ENCODE measurements around the gene CFAP97D2. TPM values are rescaled to one million over a fixed set of nuclear protein-coding genes. Genes with fewer than 3 reads are reported as not detected.
A peak's percentile ranks its signal among the peaks of the same experiment; 100 is the strongest.
"Not testable (repeated sequence)": the region's sequence is repeated elsewhere in the genome, so short reads cannot be mapped to it uniquely, and the experiment has no call there.

Gene CFAP97D2
- total RNA-seq, 1 donor from 2014 or later: not detected

DNA sequence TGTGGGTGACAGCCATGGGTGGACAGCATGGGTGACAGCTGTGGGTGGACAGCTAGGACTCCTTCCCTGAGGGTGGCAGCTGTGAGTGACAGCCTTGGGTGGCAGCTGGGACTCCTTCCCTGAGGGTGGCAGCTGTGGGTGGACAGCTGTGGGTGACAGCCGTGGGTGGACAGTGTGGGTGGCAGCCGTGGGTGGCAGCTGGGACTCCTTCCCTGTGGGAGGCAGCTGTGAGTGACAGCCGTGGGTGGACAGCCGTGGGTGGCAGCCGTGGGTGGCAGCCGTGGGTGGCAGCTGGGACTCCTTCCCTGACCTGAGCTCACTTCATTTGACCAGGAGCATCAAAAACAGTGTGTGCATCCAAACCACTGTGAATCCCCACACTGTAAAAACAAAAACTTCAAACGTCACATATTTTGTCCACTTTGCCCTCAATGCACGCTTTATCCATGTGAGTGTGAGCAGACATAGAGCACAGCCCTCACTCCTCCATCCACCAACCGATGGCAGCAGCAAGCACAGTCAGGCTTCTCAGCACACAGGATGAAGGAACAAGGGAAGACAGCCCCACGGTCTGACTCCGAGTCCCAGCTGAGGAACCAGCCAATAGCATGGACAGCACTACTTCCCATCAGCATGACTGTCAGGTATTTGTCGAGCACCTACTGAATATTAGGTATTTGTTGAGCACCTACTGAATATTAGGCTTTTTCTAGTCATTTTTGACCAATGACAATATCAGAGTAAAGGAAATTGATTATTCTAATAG lies 1.6 kb upstream of the CFAP97D2 start:
- TF ChIP-seq, protein P1, sequence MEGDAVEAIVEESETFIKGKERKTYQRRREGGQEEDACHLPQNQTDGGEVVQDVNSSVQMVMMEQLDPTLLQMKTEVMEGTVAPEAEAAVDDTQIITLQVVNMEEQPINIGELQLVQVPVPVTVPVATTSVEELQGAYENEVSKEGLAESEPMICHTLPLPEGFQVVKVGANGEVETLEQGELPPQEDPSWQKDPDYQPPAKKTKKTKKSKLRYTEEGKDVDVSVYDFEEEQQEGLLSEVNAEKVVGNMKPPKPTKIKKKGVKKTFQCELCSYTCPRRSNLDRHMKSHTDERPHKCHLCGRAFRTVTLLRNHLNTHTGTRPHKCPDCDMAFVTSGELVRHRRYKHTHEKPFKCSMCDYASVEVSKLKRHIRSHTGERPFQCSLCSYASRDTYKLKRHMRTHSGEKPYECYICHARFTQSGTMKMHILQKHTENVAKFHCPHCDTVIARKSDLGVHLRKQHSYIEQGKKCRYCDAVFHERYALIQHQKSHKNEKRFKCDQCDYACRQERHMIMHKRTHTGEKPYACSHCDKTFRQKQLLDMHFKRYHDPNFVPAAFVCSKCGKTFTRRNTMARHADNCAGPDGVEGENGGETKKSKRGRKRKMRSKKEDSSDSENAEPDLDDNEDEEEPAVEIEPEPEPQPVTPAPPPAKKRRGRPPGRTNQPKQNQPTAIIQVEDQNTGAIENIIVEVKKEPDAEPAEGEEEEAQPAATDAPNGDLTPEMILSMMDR (IDR thresholded peaks at IDR 0.05; ENCODE audit: insufficient read depth, low read length, poor library complexity, severe bottlenecking): no peak
- DNase-seq (ENCODE audit: low read depth): no peak
- Histone ChIP-seq H3K27me3 (ENCODE audit: control insufficient read depth, insufficient read depth, low read length) (peaks cover 10% of the 10 kb centered on the region), H3K36me3 (ENCODE audit: control insufficient read depth, insufficient read depth, low read length) (no peaks in the 10 kb centered on the region), H3K4me3 (ENCODE audit: low read depth, low read length) (no peak overlapping the region)

DNA sequence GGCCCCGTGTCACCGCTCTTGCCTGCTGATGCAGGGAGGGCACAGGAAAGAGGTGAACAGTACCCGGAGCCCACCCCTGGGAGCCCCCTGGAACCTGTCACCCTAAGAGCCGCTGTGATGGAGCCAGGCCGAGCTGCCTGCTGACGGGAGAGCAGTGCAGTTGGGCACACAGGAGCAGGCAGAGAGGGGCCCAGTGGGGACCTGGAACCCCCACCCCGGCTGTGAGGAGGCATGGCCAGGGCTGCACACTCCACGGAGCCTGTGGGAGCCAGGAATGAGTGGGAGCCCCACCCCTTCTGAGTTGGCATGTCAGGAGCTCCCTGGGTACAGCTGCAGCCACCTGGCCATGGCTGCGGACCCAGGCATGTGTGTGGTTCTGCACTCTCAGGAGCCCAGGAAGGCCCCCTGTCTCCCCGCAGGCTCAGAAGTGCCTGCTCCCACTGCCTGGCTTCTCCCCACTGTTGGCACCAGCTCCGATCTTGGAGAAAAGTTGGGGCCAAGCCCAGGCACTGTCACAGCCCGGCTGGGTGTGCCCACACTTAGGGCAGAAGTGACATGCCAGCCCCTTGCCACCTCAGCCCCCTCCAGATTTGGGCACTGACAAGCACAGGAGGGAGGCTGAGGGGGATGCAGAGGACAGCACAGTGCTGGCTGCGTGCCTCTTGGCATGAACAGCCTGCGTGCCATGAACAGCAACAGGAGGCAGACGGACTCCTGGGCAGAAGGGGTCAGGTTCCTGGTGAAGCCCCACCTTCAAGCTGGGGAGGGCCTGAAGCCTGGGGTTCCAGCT lies 6.3 kb downstream of the CFAP97D2 start:
- no peak overlapping the region for H3K4me3 ChIP-seq (ENCODE audit: low read depth, low read length)
- TF ChIP-seq, protein P1 (IDR thresholded peaks at IDR 0.05; ENCODE audit: insufficient read depth, low read length, poor library complexity, severe bottlenecking): no peak

DNA sequence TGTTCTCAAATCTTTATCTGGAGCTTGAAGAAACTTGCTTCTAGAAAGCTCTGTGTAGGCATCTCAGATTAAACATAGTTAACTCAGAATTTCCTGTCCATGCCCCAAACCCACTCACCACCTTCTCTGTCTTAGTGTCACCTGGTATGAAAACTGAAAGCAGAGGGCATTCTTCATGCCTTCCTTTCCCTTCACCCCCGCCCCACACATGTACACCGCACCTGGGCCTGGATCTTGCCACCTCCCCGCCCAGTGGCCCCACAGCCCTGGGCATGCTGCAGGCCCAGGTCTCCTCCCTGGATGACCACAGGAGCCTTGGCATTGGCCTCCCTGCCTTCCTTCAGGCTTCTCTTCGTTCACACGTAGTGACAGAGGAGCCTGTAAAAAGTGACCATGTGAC lies 15.8 kb downstream of the CFAP97D2 start:
- no peak overlapping the region for H3K4me3 ChIP-seq (ENCODE audit: low read depth, low read length)
- H3K36me3 ChIP-seq (ENCODE audit: control insufficient read depth, insufficient read depth, low read length): no peaks in the 10 kb centered on the region
- no peak for DNase-seq (ENCODE audit: low read depth)
- TF ChIP-seq, protein P1 (IDR thresholded peaks at IDR 0.05; ENCODE audit: insufficient read depth, low read length, poor library complexity, severe bottlenecking): no peak
- peaks cover 21% of the 10 kb centered on the region for H3K27me3 ChIP-seq (ENCODE audit: control insufficient read depth, insufficient read depth, low read length)

More for the DNA sequence above, 6.3 kb downstream of the CFAP97D2 start:
- H3K27me3 ChIP-seq (ENCODE audit: control insufficient read depth, insufficient read depth, low read length): peaks cover 3% of the 10 kb centered on the region
- no peaks in the 10 kb centered on the region for H3K36me3 ChIP-seq (ENCODE audit: control insufficient read depth, insufficient read depth, low read length)
- DNase-seq (ENCODE audit: low read depth): no peak

DNA sequence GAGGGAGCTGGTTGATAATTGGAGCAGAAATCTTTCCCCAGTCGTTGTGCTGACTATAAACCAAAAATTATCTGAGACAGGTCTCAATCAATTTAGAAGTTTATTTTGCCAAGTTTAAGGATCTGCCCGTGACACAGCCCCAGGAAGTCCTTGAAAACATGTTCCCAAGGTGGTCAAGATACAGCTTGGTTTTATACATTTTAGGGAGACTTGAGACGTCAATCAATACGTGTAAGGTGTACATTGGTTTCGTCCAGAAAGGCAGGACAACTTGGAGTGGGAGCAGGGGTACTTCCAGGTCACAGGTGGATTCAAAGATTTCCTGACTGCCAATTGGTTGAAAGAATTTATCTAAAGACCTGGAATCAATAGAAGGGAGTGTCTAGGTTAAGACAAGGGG lies 17.6 kb downstream of the CFAP97D2 start:
- Histone ChIP-seq H3K27me3 (ENCODE audit: control insufficient read depth, insufficient read depth, low read length) (peaks cover 32% of the 10 kb centered on the region), H3K36me3 (ENCODE audit: control insufficient read depth, insufficient read depth, low read length) (no peaks in the 10 kb centered on the region), H3K4me3 (ENCODE audit: low read depth, low read length) (no peak overlapping the region)
- TF ChIP-seq, protein P1 (IDR thresholded peaks at IDR 0.05; ENCODE audit: insufficient read depth, low read length, poor library complexity, severe bottlenecking): no peak
- DNase-seq (ENCODE audit: low read depth): no peak

DNA sequence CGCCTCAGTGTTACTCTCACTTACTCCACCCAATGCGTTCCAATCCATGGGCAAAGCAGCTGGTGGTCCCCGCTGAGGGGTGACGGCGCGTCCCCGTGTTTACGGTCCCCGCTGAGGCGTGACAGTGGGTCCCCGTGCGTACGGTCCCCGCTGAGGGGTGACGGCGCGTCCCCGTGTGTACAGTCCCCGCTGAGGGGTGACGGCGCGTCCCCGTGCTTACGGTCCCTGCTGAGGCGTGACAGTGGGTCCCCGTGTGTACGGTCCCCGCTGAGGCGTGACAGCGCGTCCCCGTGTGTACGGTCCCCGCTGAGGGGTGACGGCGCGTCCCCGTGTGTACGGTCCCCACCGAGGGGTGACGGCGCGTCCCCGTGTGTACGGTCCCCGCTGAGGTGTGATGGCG lies 19.5 kb downstream of the CFAP97D2 start:
- H3K27me3 ChIP-seq (ENCODE audit: control insufficient read depth, insufficient read depth, low read length): peaks cover 35% of the 10 kb centered on the region
- TF ChIP-seq, protein P1 (IDR thresholded peaks at IDR 0.05; ENCODE audit: insufficient read depth, low read length, poor library complexity, severe bottlenecking): no peak
- peak overlapping the region; percentile 25 for H3K4me3 ChIP-seq (ENCODE audit: low read depth, low read length)
- no peak for DNase-seq (ENCODE audit: low read depth)
- H3K36me3 ChIP-seq (ENCODE audit: control insufficient read depth, insufficient read depth, low read length): no peaks in the 10 kb centered on the region

DNA sequence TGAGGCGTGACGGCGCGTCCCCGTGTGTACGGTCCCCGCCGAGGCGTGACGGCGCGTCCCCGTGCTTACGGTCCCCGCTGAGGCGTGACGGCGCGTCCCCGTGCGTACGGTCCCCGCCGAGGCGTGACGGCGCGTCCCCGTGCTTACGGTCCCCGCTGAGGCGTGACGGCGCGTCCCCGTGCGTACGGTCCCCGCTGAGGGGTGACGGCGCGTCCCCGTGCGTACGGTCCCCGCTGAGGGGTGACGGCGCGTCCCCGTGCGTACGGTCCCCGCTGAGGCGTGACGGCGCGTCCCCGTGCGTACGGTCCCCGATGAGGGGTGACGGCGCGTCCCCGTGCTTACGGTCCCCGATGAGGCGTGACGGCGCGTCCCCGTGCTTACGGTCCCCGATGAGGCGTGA lies 20.5 kb downstream of the CFAP97D2 start:
- peaks cover 37% of the 10 kb centered on the region for H3K27me3 ChIP-seq (ENCODE audit: control insufficient read depth, insufficient read depth, low read length)
- H3K36me3 ChIP-seq (ENCODE audit: control insufficient read depth, insufficient read depth, low read length); DNase-seq (ENCODE audit: low read depth); H3K4me3 ChIP-seq (ENCODE audit: low read depth, low read length): not testable (repeated sequence)
